ENCODE measurements around the gene GPC2. TPM values are rescaled to one million over a fixed set of nuclear protein-coding genes. Genes with fewer than 3 reads are reported as not detected.

GPC2 gene
- total RNA-seq, 1 experiment from 2014 or later, result 45.2 TPM

DNA sequence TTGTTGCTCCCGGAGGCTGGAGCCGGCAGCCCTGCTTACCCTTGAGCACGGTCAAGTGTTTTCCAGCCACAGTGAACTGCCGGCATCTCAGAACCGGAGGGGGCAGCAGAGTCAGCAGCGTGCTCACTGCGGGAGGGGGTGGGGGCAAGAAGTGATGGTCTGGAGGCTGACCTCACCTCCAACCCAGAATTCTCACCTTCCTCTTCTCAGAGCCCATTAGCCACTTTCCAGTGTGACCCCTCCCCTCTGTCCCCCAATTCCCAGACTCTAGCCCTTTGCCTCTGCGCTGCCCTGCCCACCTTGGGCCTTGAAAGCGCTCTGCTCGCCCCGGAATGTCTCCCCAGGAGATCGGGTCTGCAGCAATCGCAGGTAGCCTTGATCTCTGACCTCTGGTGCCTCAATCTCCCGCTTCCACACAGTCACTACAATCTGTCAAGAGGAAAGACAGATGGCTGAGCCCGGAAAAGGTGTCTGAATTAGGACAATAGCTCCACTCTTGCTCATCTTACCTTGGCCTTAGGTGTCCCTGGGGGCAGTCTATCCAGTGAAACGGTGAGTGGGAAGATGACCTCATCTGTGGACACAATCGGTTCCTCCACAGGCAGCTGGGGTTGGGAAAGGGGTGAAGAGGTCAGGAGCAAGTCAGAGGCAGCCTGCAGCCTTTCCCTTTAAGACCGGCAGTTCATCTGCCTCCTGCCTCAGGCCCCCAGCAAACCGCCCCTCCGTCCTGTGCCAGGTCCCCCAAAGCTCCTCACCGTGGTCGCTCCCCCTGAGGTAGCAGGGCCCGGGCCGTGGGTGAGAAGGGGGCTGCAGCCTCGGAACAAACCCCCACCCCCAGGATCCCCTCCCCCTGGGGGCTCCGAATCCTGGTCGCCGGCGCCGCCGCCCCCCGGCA lies 19.6 kb downstream of the GPC2 start:
- Histone ChIP-seq H2BK15ac (ENCODE audit: low read depth, low read length) (no peak overlapping the region), H3K4ac (ENCODE audit: low read depth, low read length) (no peak overlapping the region), H3K4me1 (ENCODE audit: insufficient read depth, low read length) (no peaks in the 10 kb centered on the region; the same call in 1 of the 2 replicates), H4K91ac (ENCODE audit: insufficient read length, low read depth, low read length) (no peak overlapping the region), H3K4me2 (ENCODE audit: insufficient read depth, insufficient read length, low read length) (peak overlapping the region; percentile 92), H3K27me3 (ENCODE audit: insufficient read depth, low read length) (no peaks in the 10 kb centered on the region), H3K9ac (ENCODE audit: extremely low read depth, insufficient read length, low read length) (peak overlapping the region; percentile 68), H2BK120ac (ENCODE audit: low read depth, low read length, poor library complexity, severe bottlenecking) (no peak overlapping the region), H3K14ac (ENCODE audit: insufficient read depth, low read length) (peak overlapping the region; percentile 46; the same call in 1 of the 2 replicates), H2AFZ (ENCODE audit: low read length) (no peak overlapping the region), H4K5ac (ENCODE audit: insufficient read length, low read depth, low read length) (no peak overlapping the region), H2BK12ac (ENCODE audit: insufficient read length, low read depth, low read length) (no peak overlapping the region), H4K20me1 (ENCODE audit: control insufficient read depth, insufficient read depth, insufficient read length) (no peaks in the 10 kb centered on the region), H4K8ac (replicated peaks; ENCODE audit: insufficient read length, low read depth, low read length) (no peak overlapping the region), H2BK20ac (ENCODE audit: low read depth, low read length, poor library complexity, severe bottlenecking) (no peak overlapping the region), H2AK5ac (ENCODE audit: insufficient read length, low read length) (no peak overlapping the region), H3T11ph (ENCODE audit: low read length) (no peak overlapping the region), H3K18ac (ENCODE audit: insufficient read length, low read depth, low read length) (no peak overlapping the region), H3K79me1 (ENCODE audit: insufficient read depth, low read depth, low read length, poor library complexity, severe bottlenecking) (peaks cover 2% of the 10 kb centered on the region), H3K23ac (ENCODE audit: insufficient read length, low read depth, low read length) (no peak overlapping the region), H2BK5ac (ENCODE audit: insufficient read length, low read length) (no peak overlapping the region), H3K27ac (ENCODE audit: insufficient read length, low read depth, low read length) (no peak overlapping the region), H3K79me2 (ENCODE audit: insufficient read depth, low read length) (no peaks in the 10 kb centered on the region), H3K56ac (ENCODE audit: insufficient read length, low read depth, low read length) (no peak overlapping the region), H3K9me3 (ENCODE audit: control insufficient read depth, low read depth, low read length) (no peaks in the 10 kb centered on the region), H3K23me2 (ENCODE audit: insufficient read length, low read depth, low read length, poor library complexity, severe bottlenecking) (peaks cover 10% of the 10 kb centered on the region)
- Mint-ChIP-seq H3K36me3 (ENCODE audit: insufficient read depth in 1 of 3, low read depth in 3 of 3) (peaks cover 17 to 45% (median 42%) of the 10 kb centered on the region in 3 experiments; a peak in 6 of 7 replicates), H3K4me3 (peak overlapping the region; percentile 75 to 82), H3K27me3 (ENCODE audit: low read depth) (no peaks in the 10 kb centered on the region; the same call in 1 of the 2 replicates), H3K27ac (peak overlapping the region in 2 of 3 experiments; percentile 7 to 92; a peak in 2 of 7 replicates), H3K9me3 (no peaks in the 10 kb centered on the region), H3K4me1 (peaks cover 12 to 28% of the 10 kb centered on the region in 2 experiments)
- peak; percentile 62 for DNase-seq
- no CpG with 5 or more reads among the region's 32 CpGs for WGBS (ENCODE audit: extremely low coverage, insufficient read length, low lambda C conversion rate)
- TF ChIP-seq, protein P1, sequence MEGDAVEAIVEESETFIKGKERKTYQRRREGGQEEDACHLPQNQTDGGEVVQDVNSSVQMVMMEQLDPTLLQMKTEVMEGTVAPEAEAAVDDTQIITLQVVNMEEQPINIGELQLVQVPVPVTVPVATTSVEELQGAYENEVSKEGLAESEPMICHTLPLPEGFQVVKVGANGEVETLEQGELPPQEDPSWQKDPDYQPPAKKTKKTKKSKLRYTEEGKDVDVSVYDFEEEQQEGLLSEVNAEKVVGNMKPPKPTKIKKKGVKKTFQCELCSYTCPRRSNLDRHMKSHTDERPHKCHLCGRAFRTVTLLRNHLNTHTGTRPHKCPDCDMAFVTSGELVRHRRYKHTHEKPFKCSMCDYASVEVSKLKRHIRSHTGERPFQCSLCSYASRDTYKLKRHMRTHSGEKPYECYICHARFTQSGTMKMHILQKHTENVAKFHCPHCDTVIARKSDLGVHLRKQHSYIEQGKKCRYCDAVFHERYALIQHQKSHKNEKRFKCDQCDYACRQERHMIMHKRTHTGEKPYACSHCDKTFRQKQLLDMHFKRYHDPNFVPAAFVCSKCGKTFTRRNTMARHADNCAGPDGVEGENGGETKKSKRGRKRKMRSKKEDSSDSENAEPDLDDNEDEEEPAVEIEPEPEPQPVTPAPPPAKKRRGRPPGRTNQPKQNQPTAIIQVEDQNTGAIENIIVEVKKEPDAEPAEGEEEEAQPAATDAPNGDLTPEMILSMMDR (conservative IDR thresholded peaks at IDR 0.05), result no peak

All from H9 (cell line).